K562 (cell line): ENCODE results near the gene HSDL1. TPM values are rescaled to one million over a fixed set of nuclear protein-coding genes. Genes with fewer than 3 reads are reported as not detected.

Source experiments
- ATAC-seq: fragments of 200-7000 bp; cut with Tn5 transposase; 3 replicates; pipeline ENCODE4 v1.9.1; 2020; ENCODE audit warnings: moderate library complexity
- BruUV-seq: library from RNA; stranded (reverse); fragments of 400-500 nt; replicated peaks from 2 replicates; lab custom pipeline; 2021; lab: Mats Ljungman, UMichigan
- CTCF ChIA-PET: fragments of 300-600 bp; formaldehyde crosslinking; extraction: SDS; loops from one replicate; lab custom pipeline; 2021; ENCODE audit warnings: low intra/inter-chr PET ratio; lab: Yijun Ruan, JAX
- POLR2A ChIA-PET: fragments of 300-600, 350-650 bp; sonication (Branson Sonifier 250); formaldehyde crosslinking; extraction: SDS; loops from one replicate; lab custom pipeline; 2021; ENCODE audit warnings: antibody characterized with exemption, inconsistent platforms; lab: Yijun Ruan, JAX
- DNase-seq, 4 experiments: peaks; one replicate each; pipeline versions ENCODE4 v3.0.0 to v3.0.0-alpha.2; 2011 to 2018; ENCODE audit warnings: low spot score in 3 of 4, mixed read lengths in 3 of 4; ENCODE audit errors: extremely low read depth in 1 of 4
- FAIRE-seq: peaks from 2 replicates; lab custom pipeline; 2011; peaks lifted over from hg19 to GRCh38; lab: Jason Lieb, UNC
- H2AFZ ChIP-seq: 2 replicates; pipeline ENCODE4 v1.6.0; 2011; ENCODE audit warnings: low read depth, low read length, control low read depth, inconsistent platforms
- H3K27ac ChIP-seq: fragments of 200-600 bp; 3 replicates; pipeline ENCODE4 v1.8.0; 2011; ENCODE audit warnings: low read depth, mild to moderate bottlenecking, control low read depth, inconsistent platforms, low read length, moderate library complexity, mixed read lengths; ENCODE audit errors: extremely low read depth
- H3K27me3 ChIP-seq, 2 experiments: fragments of 300-600 bp in 1 of 2; 2 replicates in 1 of 2; 3 replicates in 1 of 2; pipeline versions ENCODE4 v1.6.0 to v1.8.0; 2011; ENCODE audit warnings: inconsistent platforms in 2 of 2, low read length in 2 of 2, mild to moderate bottlenecking in 1 of 2, mixed read lengths in 1 of 2, moderate library complexity in 1 of 2; ENCODE audit not compliant: control insufficient read depth in 2 of 2, insufficient read depth in 2 of 2
- H3K36me3 ChIP-seq: fragments of 300-600 bp; 3 replicates; pipeline ENCODE4 v1.8.0; 2011; ENCODE audit warnings: mild to moderate bottlenecking, low read length, inconsistent platforms; ENCODE audit not compliant: control insufficient read depth, insufficient read depth
- H3K4me1 ChIP-seq, 2 experiments: fragments of 200-600 bp in 1 of 2; replicated peaks in 1 of 2; 2 replicates in 1 of 2; 3 replicates in 1 of 2; pipeline versions ENCODE4 v1.5.1 to v1.8.0; 2011; ENCODE audit warnings: inconsistent platforms in 2 of 2, low read length in 2 of 2, mild to moderate bottlenecking in 1 of 2, mixed read lengths in 1 of 2, moderate library complexity in 1 of 2; ENCODE audit not compliant: control insufficient read depth in 2 of 2, insufficient read depth in 2 of 2
- H3K4me2 ChIP-seq: 2 replicates; pipeline ENCODE4 v1.6.1; 2011; ENCODE audit warnings: low read length, control low read depth, inconsistent platforms, mixed read lengths; ENCODE audit not compliant: insufficient read depth
- H3K4me3 ChIP-seq: fragments of 200-600 bp; sonication (generic), shearing (Covaris generic); 2 replicates; pipeline ENCODE4 v1.5.1; 2016; ENCODE audit warnings: control low read depth, inconsistent platforms
- H3K79me2 ChIP-seq: fragments of 200-600 bp; 3 replicates; pipeline ENCODE4 v1.8.0; 2011; ENCODE audit warnings: low read length, inconsistent platforms; ENCODE audit not compliant: control insufficient read depth, insufficient read depth
- H3K9ac ChIP-seq, 2 experiments: 2 replicates each; pipeline versions ENCODE4 v1.6.0 to v1.6.1; 2011; ENCODE audit warnings: low read depth in 2 of 2, low read length in 2 of 2, control low read depth in 1 of 2, inconsistent platforms in 1 of 2, mild to moderate bottlenecking in 1 of 2, mixed read lengths in 1 of 2; ENCODE audit not compliant: insufficient read depth in 1 of 2
- H3K9me1 ChIP-seq: one replicate; pipeline ENCODE4 v1.6.0; 2011; ENCODE audit warnings: inconsistent platforms, mild to moderate bottlenecking, low read length, moderate library complexity; ENCODE audit not compliant: control insufficient read depth, insufficient read depth
- H3K9me3 ChIP-seq: replicated peaks from 2 replicates; pipeline ENCODE4 v1.5.1; 2011; ENCODE audit warnings: low read depth, low read length, inconsistent platforms; ENCODE audit not compliant: control insufficient read depth, insufficient read depth
- H4K20me1 ChIP-seq: replicated peaks from 2 replicates; pipeline ENCODE4 v1.6.1; 2011; ENCODE audit warnings: low read length, inconsistent platforms, mixed read lengths; ENCODE audit not compliant: control insufficient read depth, insufficient read depth
- CHCHD3 ChIP-seq: fragments of 250-450 bp; sonication (Bioruptor Pico); IDR thresholded peaks from 2 replicates; pipeline ENCODE4 v2.1.2; 2022; ENCODE audit warnings: mild to moderate bottlenecking
- FUS ChIP-seq: fragments of 200-400 bp; formaldehyde crosslinking; optimal IDR thresholded peaks from 2 replicates; pipeline ENCODE3; 2017; ENCODE audit warnings: low read depth, low read length
- IFI16 ChIP-seq: fragments of 250-450 bp; sonication (Bioruptor Pico); IDR thresholded peaks from 2 replicates; pipeline ENCODE4 v2.1.2; 2022; ENCODE audit warnings: mild to moderate bottlenecking, inconsistent platforms
- MTF1 ChIP-seq: fragments of 250-450 bp; sonication (Bioruptor Pico); IDR thresholded peaks from 2 replicates; pipeline ENCODE4 v1.9.0; 2021; ENCODE audit warnings: moderate library complexity, mild to moderate bottlenecking, inconsistent platforms, borderline replicate concordance
- NR2C2 ChIP-seq, 2 experiments: fragments of 200-800 bp in 1 of 2; sonication (Bioruptor generic) in 1 of 2; sonication (generic) in 1 of 2; formaldehyde crosslinking in 1 of 2; IDR thresholded peaks; 2 replicates each; pipeline versions ENCODE4 v1.6.1 to v1.8.0; 2016 to 2022; ENCODE audit warnings: mild to moderate bottlenecking in 1 of 2, missing compliant biosample characterization in 1 of 2, missing genetic modification characterization in 1 of 2, missing genetic modification reagents in 1 of 2
- POLR2A ChIP-seq: fragments of 450-650 bp; conservative IDR thresholded peaks from 2 replicates; pipeline ENCODE4 v1.6.1; 2016
- RBM22 ChIP-seq: fragments of 200-400 bp; formaldehyde crosslinking; IDR thresholded peaks from 2 replicates; pipeline ENCODE4 v1.6.1; 2018; ENCODE audit warnings: low read length, low read depth; ENCODE audit not compliant: poor library complexity, severe bottlenecking
- SAFB2 ChIP-seq: fragments of 200-400 bp; formaldehyde crosslinking; IDR thresholded peaks from 2 replicates; pipeline ENCODE4 v1.6.1; 2018; ENCODE audit warnings: borderline replicate concordance, low read length, low read depth, moderate library complexity; ENCODE audit not compliant: severe bottlenecking
- SP1 ChIP-seq: sonication (generic); formaldehyde crosslinking; IDR thresholded peaks from 2 replicates; pipeline ENCODE4 v1.8.1; 2022; ENCODE audit warnings: mild to moderate bottlenecking, missing genetic modification reagents
- WHSC1 ChIP-seq: IDR thresholded peaks from one replicate; pipeline ENCODE4 v1.6.1; 2012; ENCODE audit warnings: low read length, control low read depth, inconsistent platforms
- ZEB2 ChIP-seq: fragments of 450-650 bp; IDR thresholded peaks from 2 replicates; pipeline ENCODE4 v1.6.1; 2016
- ZNF23 ChIP-seq: fragments of 250-450 bp; sonication (Bioruptor Pico); IDR thresholded peaks from 2 replicates; pipeline ENCODE4 v1.4.0; 2020; ENCODE audit warnings: mild to moderate bottlenecking
- ZNF316 ChIP-seq: fragments of 450-650 bp; IDR thresholded peaks from 2 replicates; pipeline ENCODE4 v1.6.1; 2016
- ZNF518B ChIP-seq: fragments of 250-450 bp; sonication (Bioruptor Pico); IDR thresholded peaks from 2 replicates; pipeline ENCODE4 v1.5.0; 2021; ENCODE audit warnings: mild to moderate bottlenecking, moderate library complexity
- WGBS: fragments of 100-300 bp; shearing (Covaris generic); methylation state at CpG from one replicate; pipeline ENCODE4 v1.1.6; 2016; ENCODE audit warnings: low coverage, mixed read lengths; ENCODE audit not compliant: insufficient coverage; ENCODE audit errors: missing lambda C conversion rate; 5-methylcytosine and 5-hydroxymethylcytosine counted together
- in situ Hi-C: fragments of 300-500 bp; cut with MboI; formaldehyde crosslinking; loops from 4 replicates; pipeline ENCODE4 v1.15.0; 2018; ENCODE audit warnings: inconsistent platforms, mixed read lengths
- intact Hi-C: fragments of 100-400 bp; cut with micrococcal nuclease; formaldehyde crosslinking; loops from 2 replicates; pipeline ENCODE4 v1.14.2; 2022
- polyA plus RNA-seq, 8 experiments: library from polyadenylated mRNA; depleted of rRNA in 4 of 8; stranded (reverse) in 5 of 8; unstranded in 3 of 8; fragments of >200 nt; fragmentation: Nextera tagmentation in 2 of 8; fragmentation: Illumina TruSeq in 1 of 8; extraction: Ambion mirVana in 2 of 8; extraction: Trizol in 1 of 8; gene quantifications; 2 replicates each; pipeline versions ENCODE4 v1.2.1 to v1.2.3, GENCODE V29; 2011 to 2014; ENCODE audit warnings: inconsistent platforms in 1 of 8, missing spikeins in 1 of 8
- total RNA-seq, 7 experiments: library from RNA; depleted of rRNA in 6 of 7; stranded (reverse); fragments of >200 nt in 6 of 7; fragmentation: Illumina TruSeq in 2 of 7; extraction: Trizol in 2 of 7; gene quantifications; 2 replicates each; pipeline versions ENCODE4 v1.2.1 to v1.2.3, GENCODE V29; 2011 to 2021; ENCODE audit warnings: low replicate concordance in 1 of 7
- TF ChIP-seq, protein P1 (sequence below): fragments of 450-650 bp; formaldehyde crosslinking; IDR thresholded peaks from 2 replicates; pipeline ENCODE4 v1.4.0; 2022; ENCODE audit warnings: mild to moderate bottlenecking, moderate library complexity
- TF ChIP-seq, protein P2 (sequence below): fragments of 250-450 bp; sonication (Bioruptor Pico); IDR thresholded peaks from 2 replicates; pipeline ENCODE4 v1.8.0; 2022; ENCODE audit warnings: moderate library complexity, mild to moderate bottlenecking, inconsistent platforms
- TF ChIP-seq, protein P3 (sequence below): fragments of 250-450 bp; sonication (Bioruptor Pico); IDR thresholded peaks from 2 replicates; pipeline ENCODE4 v1.6.1; 2021; ENCODE audit warnings: mild to moderate bottlenecking

The HSDL1 gene
- total and polyA plus RNA-seq, 9 of the 15 experiments (the other 6 are each of a cell fraction or from before 2014, with no cell fraction given): 14.8 to 41.2 (median 27.7) TPM

DNA sequence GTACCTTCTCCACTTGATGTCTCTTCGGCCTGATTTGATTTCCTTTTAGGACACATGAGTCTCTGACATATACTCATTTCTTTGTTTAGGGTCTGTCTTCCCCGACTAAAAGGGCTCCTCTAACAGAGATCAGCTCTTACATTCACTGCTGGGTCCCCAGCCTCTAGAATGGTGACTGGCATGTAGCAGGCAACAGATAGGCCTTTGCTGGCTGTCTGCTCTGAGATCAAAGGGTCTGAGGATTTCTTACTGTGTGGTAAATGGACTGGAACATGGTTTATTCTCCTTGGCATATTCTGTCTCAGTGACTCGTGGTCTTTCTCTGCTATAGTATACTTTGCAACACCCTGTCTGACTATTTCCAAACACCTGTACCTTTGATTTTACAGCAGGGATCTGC lies 16.8 kb upstream of the HSDL1 start (continued):
- TF ChIP-seq SP1 (CRISPR knock-in tag) (no peak), NR2C2 (CRISPR knock-in tag; IDR thresholded peaks at IDR 0.05) (no peak), NR2C2 (tag; IDR thresholded peaks at IDR 0.05) (no peak), FUS (no peak), ZNF316 (no peak)

DNA sequence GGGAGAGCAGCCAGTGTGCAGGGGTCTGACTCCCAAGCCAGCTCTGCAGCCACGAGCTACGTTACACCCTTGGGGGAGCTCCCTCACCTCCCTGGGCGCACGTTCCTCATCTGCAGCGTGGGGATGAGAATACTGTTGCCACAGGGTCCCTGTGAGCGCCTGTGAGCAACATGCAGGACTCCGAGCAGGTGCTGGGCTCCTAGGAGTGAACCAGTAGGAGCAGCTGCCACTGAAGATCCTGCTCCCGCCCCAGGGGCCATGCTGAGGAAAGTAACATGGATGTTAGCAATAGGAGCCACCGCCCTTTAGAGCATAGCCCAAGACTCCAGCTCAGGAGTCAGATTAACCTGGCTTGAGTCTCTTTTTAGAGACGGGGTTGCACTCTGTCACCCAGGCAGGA lies 16.1 kb upstream of the HSDL1 start:
- Histone ChIP-seq H2AFZ (no peak overlapping the region), H3K4me3 (no peak overlapping the region), H3K79me2 (no peaks in the 10 kb centered on the region), H3K9me3 (no peaks in the 10 kb centered on the region), H3K4me1 (peaks cover 0 to 4% of the 10 kb centered on the region in 2 experiments; a peak in 1 of 5 replicates), H3K36me3 (no peaks in the 10 kb centered on the region), H3K4me2 (no peak overlapping the region), H3K27ac (no peak overlapping the region), H3K27me3 (peaks cover 57 to 65% of the 10 kb centered on the region in 2 experiments), H4K20me1 (no peaks in the 10 kb centered on the region), H3K9me1 (no peaks in the 10 kb centered on the region), H3K9ac (no peak overlapping the region)
- intact Hi-C loops: no loop called here
- CTCF ChIA-PET: no interaction called here
- TF ChIP-seq WHSC1 (no peak), SAFB2 (no peak), ZEB2 (no peak), CHCHD3 (CRISPR knock-in tag) (no peak), ZNF518B (CRISPR knock-in tag) (no peak), ZNF23 (no peak), IFI16 (CRISPR knock-in tag) (no peak), RBM22 (no peak), MTF1 (CRISPR knock-in tag) (no peak), POLR2A (no peak)
- TF ChIP-seq, protein P1, sequence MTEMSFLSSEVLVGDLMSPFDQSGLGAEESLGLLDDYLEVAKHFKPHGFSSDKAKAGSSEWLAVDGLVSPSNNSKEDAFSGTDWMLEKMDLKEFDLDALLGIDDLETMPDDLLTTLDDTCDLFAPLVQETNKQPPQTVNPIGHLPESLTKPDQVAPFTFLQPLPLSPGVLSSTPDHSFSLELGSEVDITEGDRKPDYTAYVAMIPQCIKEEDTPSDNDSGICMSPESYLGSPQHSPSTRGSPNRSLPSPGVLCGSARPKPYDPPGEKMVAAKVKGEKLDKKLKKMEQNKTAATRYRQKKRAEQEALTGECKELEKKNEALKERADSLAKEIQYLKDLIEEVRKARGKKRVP: no peak
- TF ChIP-seq, protein P2, sequence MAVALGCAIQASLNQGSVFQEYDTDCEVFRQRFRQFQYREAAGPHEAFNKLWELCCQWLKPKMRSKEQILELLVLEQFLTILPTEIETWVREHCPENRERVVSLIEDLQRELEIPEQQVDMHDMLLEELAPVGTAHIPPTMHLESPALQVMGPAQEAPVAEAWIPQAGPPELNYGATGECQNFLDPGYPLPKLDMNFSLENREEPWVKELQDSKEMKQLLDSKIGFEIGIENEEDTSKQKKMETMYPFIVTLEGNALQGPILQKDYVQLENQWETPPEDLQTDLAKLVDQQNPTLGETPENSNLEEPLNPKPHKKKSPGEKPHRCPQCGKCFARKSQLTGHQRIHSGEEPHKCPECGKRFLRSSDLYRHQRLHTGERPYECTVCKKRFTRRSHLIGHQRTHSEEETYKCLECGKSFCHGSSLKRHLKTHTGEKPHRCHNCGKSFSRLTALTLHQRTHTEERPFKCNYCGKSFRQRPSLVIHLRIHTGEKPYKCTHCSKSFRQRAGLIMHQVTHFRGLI: no peak
- TF ChIP-seq, protein P3, sequence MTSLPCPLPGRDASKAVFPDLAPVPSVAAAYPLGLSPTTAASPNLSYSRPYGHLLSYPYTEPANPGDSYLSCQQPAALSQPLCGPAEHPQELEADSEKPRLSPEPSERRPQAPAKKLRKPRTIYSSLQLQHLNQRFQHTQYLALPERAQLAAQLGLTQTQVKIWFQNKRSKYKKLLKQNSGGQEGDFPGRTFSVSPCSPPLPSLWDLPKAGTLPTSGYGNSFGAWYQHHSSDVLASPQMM (CRISPR knock-in tag): no peak
- FAIRE-seq (no peak), DNase-seq (no peak), ATAC-seq (no peak; the same call in 2 of the 3 replicates)
- POLR2A ChIA-PET: interaction anchor here (0.5 to 1.6 kb wide), 5 partner anchors 9 to 111 kb away, joined by 3 to 6 read pairs (median 3); no protein-coding TSS in a partner anchor
- BruUV-seq: no TSS peak
- 3% methylated on average over 10 of the region's 10 CpGs for WGBS
- in situ Hi-C loops: no loop called here
